GM21423 (cell line): ENCODE data around the gene DMWD.
"Not testable (repeated sequence)": the region's sequence is repeated elsewhere in the genome, so short reads cannot be mapped to it uniquely, and the experiment has no call there.

Experiments used
- ATAC-seq: cut with Tn5 transposase; IDR thresholded peaks from one replicate; pipeline ENCODE4 v1.9.1; 2021; ENCODE audit warnings: mild to moderate bottlenecking, moderate library complexity; ENCODE audit not compliant: unreplicated experiment

Gene DMWD

DNA sequence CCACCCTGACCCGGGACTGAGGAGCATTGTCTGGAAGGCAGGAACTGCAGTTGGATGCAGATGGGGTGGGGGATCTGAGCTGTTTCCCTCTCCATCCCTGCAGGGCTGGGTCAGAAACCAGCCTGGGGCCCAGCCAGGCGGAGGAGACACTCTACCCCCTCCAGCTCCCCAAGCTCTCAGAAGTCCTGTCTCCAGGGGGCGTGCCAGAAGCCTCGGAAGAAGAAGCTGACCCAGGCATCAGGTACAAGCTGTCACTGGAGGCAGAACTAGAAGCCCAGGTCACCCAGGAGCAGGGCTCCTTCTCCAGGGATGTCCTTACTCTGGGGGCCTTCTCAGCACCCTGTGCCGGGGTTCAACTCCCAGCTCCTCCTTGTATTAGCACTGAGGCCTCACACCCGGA, 39.1 kb downstream of the DMWD start:
- ATAC-seq = no peak

GRCh38 chr19:45752639-45753038, 40.0 kb downstream of the DMWD start:
- no peak for ATAC-seq

DNA sequence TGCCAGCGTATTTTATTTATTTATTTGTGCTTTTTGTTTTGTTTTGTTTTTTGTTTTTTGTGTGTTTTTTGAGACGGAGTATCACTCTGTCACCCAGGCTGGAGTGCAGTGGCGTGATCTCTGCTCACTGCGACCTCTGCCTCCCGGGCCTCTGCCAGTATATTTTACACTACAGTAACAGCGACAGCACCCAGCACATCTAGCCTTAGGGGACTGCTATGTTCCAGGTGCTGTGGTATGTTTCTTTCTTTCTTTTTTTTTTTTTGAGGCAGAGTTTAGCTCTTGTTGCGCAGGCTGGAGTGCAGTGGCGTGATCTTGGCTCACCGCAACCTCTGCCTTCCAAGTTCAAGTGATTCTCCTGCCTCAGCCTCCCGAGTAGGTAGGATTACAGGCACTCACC, 41.2 kb downstream of the DMWD start:
- ATAC-seq = not testable (repeated sequence)

GRCh38 chr19:45747513-45747912, 45.1 kb downstream of the DMWD start:
- ATAC-seq = no peak

GRCh38 chr19:45746866-45747265, 45.8 kb downstream of the DMWD start:
- no peak for ATAC-seq

- ATAC-seq = no peak
Observed at GRCh38 chr19:45745606-45746005, 47.0 kb downstream of the DMWD start.

DNA sequence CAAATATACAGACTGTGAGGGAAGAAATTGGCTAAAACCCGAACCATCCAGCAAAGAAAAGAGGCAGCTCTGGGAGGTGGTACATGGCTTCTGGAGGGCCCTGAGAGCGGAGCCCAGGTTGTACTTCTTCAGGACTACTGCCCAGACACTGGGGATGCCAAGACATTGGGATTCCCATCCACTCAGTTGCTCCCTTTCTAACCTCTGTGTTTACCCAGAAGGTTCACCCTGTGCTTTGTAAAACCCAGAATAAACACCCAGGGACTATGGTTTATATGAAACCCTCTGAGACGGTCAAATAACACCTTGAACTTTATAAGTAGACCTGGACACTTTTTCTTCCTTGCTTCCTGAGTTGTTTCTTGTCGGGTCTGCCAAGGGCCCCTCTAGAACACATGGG, 49.7 kb downstream of the DMWD start:
- ATAC-seq = no peak

DNA sequence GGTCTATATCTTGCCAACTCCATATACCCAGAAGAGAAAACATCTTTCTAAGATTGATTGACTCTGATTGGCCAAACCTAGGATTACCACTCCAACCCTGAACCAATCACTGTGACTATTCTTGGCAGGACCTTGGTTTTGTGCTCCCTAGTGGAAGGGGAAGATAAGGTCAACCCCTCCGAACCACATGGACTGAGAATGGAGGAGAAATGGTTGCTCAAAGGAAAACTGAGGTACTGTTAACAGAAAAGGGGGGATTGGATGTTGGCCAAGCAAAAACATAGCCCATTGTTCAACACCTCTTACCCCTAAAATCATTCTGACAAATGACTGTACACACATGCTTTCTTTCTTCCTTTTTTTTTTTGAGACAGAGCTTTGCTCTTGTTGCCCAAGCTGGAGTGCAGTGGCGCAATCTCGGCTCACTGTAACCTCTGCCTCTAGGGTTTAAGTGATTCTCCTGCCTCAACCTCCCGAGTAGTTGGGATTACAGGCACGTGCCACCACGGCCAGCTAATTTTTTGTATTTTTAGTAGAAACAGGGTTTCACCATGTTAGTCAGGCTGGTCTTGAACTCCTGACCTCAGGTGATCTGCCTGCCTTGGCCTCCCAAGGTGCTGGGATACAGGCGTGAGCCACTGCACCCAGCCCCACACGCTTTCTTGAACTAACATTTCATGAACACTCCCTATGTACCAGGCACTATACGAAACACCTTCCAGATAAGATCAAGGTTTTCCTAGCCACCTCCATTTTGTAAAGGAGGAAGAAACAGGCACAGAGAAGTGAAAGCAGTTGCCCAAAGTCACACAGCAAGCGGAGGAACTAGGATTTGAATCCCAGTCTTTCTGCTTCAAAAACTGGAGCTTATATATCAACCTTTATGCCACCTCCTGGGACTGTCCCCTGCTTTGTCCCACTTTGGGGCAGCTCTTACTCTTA, 52.9 kb downstream of the DMWD start:
- ATAC-seq = no peak

- no peak for ATAC-seq
Observed at GRCh38 chr19:45733160-45733810, 59.4 kb downstream of the DMWD start, which contains the start of gene MEIOSIN. MEIOSIN (plus strand) TSS chr19:45733439; CDS start chr19:45735377, 1,938 bp downstream.
